Measurements from ENCODE around the gene TNNI2.

The TNNI2 gene

DNA sequence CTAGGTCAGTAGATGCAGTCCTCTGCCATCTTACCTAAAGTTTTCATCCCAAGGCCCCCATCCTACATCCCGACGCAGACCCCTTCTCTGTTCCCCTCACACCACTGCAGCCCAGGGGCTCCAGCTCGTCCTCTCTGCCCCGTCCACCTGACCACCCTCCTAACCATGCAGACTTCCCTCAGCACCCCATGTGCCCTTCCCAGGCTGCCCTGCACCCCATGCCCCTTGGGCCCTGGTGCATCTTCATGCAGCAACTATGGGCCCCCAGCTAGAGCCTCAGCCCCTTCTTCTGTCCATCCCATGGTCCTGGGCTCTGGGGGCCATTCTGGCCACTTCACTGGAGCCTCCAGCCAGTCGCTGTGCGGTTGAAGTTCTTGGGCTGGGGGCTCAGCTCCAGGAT is 50.0 kb downstream of the TNNI2 start:
- DNase-seq (ENCODE audit: low read depth) = no peak

DNA sequence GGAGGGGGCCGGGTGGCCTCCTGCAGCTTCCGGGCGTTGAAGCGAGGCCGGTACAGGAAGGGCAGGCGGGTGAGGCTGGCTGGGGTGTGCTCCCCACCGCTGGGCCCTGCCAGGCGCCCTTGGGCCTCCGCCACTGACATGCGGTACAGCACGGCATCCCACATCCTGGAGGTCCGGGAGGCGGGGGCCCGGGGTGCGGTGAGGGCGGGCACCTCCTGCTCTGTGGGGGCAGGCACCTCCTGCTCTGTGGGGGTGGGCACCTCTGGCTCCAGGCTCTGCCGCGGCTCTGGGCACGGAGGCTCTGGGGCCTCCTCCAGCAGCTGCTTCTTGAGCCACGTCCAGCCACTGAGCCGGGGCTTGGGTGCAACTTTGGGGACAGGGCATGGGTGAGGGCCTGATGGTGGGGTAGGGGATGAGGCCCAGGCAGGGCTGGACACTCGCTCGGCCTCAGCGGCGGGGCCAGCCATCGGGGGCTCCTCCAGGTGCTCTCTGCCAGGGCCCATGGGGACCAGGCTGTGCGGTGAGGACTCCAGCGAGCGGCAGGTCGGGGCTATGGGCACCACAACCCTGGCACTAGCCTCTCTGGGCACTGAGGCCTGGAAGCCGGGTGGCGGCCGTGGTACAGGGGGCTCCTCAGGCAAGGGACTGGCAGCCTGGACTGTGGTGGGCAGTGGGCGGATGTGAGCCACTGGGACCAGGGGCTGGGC is 50.6 kb downstream of the TNNI2 start:
- DNase-seq (ENCODE audit: low read depth) = no peak

- no peak for DNase-seq (ENCODE audit: low read depth)
Observed at GRCh38 chr11:1889941-1890855, 51.4 kb downstream of the TNNI2 start.
